Epidermal melanocyte (primary cell): ENCODE data around the gene BBS7.
A peak's percentile ranks its signal among the peaks of the same experiment; 100 is the strongest.

Experiments
- DNase-seq: peaks from one replicate; pipeline ENCODE4 v3.0.0; 2011; ENCODE audit warnings: low spot score; ENCODE audit not compliant: insufficient read length

BBS7 gene

DNA sequence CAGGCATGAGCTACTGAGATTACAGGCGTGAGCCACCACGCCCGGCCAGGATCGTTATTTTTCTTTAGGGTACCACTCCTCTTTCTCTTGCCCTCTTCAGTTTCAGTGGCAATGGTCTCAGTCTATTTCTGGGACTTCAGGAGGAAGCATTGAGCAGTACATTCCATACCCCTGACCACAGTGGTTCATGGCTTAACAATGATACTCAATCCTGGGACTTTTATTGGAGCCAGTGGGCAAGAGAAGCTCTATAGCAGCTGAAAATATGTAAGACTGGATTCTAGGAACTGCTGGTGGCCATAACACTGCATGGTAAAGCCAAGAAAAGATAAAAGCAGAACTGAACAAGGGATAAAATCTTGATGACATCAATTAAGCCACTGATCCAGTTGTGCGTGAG is 40.8 kb downstream of the BBS7 start:
- no peak for DNase-seq

GRCh38 chr4:121827853-121828252 is 42.4 kb downstream of the BBS7 start:
- no peak for DNase-seq

- DNase-seq: no peak
These were observed 45.3 kb downstream of the BBS7 start for GRCh38 chr4:121824950-121825349.

DNA sequence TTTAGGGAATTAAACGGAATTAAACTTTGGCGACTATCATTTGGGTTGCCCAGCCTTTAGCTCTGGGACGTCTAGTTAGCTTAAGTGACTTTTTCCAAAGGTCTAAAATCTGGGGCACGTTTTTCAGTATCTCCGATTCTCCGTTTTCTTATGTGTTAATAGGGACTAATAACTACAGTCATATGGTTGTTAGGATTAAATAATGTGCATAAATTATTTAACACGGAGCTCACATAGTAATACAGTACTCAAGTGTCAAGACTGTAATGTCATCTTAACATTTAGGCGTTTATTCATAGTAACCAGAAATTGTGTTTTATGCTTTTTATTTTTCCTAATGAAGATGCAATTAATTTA is 46.1 kb downstream of the BBS7 start:
- no peak for DNase-seq

DNA sequence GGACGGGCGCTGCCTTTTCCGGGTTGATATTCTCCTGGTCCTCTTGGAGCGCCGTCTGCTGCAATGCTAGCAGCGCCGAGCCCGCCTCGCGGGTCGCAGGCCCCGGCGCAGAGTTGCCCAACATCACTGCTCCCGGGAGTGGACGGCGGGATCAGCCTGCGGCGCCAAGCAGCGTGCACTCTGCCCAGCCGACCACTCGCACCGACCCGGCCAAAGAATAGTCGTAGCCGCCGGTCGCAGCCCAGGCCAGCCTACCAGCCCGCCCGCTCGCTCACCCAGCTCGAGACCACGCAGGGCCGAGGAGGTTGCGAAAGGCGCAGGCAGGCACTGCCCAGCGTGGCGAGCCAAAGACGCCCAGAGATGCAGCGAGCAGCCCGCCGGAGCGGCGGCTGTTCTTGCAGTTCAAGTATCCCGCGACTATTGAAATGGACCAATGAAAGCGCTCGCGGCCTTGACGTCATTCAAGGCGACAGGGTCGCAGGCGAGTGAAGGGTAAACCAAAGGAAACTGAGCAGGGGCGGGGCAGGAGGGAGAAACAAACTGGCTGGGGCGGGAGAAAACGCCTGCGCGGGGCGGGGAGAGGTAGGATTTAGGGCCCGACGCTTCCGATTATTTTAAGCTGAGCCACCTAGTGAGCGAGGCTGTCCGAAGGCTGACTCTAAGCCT is 46.6 kb downstream of the BBS7 start, which contains the start of gene CCNA2:
CCNA2 (minus strand) TSS at position 379 of the 666 bp plus-strand sequence; CDS start at position 124, 255 bp downstream.
- DNase-seq: peak; percentile 86

GRCh38 chr4:121822796-121823504 is 47.3 kb downstream of the BBS7 start:
- no peak for DNase-seq

DNA sequence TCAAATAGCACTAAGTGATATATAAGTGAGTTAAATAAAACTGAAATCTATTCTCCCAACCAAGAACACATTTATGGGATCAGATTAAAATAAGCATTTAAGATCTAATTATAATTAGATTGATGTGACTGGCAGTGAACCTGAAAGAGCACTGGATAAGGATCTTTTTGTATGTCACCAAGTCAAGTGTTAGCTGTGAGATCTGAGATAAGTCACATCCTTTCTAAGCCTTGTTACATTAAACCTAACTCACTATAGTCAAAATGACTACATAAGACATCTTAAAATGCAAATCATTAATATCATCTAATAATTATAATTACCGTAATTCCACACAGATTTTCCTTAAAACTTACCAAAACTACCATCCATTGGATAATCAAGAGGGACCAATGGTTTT is 48.2 kb downstream of the BBS7 start:
- DNase-seq: no peak

- no peak for DNase-seq
These were observed 50.9 kb downstream of the BBS7 start for GRCh38 chr4:121819216-121819965.

- DNase-seq: no peak
These were observed 52.1 kb downstream of the BBS7 start for GRCh38 chr4:121818215-121818614.

- no peak for DNase-seq
These were observed 52.6 kb downstream of the BBS7 start for GRCh38 chr4:121817701-121818100.

DNA sequence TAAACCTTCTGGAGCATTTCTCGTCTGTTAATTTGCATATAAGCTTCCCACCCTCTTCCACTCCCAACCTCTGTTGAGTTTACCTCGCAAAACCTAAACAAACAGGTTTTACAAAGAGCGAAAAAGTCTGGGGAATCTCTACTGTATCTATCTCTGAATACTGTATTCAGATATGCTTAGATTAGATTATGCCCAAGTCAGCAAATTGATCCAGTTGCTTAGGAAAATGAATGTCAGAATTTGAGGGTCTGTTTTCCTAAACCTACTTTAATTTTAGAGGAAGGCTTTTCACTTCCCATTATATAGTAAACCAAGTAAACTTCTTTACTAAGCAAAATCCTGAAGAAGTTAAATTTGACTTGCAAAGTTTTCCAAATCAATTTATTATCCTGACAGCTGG is 53.3 kb downstream of the BBS7 start:
- DNase-seq: no peak

- DNase-seq: no peak
These were observed 55.5 kb downstream of the BBS7 start for GRCh38 chr4:121814756-121815155.

- no peak for DNase-seq
These were observed 59.2 kb downstream of the BBS7 start for GRCh38 chr4:121811122-121811521.

GRCh38 chr4:121806411-121806810 is 63.9 kb downstream of the BBS7 start:
- no peak for DNase-seq

GRCh38 chr4:121801715-121802075 is 68.6 kb downstream of the BBS7 start:
- no peak for DNase-seq

DNA sequence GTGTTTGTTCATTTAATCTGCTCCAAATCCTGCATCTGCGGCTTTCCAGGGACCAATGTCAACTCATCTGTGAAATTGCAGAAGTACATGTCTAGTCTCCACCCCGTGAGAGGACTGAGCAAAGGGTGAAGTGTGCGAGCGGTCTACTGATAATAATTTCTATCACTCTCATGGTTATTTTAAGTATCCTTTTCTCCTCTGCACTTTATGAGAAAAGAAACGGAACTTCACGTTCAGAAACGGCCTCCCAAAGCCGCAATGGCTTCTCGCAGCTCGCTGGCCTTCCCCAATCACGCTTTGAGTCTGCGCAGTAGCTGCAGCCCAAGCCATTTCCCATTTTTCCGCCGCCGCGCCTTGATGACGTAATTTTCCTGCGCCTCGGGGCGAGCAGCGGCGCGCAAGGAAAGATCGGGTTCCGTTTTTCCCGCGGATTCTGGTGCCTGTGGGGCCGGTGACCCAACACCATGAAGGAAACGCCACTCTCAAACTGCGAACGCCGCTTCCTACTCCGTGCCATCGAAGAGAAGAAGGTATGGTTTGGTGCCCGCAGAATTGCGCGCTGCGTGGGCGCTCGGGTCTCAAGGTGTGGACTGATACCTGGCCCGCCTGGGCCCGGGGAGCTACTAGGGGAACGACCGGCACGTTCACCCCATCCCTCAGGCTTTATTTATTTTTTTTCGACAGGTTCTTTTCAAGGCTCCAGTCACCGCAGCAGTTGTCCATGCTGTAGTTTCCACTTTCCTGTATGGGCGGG is 69.1 kb downstream of the BBS7 start, which contains the start of gene EXOSC9:
EXOSC9 (plus strand) TSS at position 363 of the 754 bp plus-strand sequence; CDS start at position 465, 102 bp downstream.
- peak; percentile 55 for DNase-seq

DNA sequence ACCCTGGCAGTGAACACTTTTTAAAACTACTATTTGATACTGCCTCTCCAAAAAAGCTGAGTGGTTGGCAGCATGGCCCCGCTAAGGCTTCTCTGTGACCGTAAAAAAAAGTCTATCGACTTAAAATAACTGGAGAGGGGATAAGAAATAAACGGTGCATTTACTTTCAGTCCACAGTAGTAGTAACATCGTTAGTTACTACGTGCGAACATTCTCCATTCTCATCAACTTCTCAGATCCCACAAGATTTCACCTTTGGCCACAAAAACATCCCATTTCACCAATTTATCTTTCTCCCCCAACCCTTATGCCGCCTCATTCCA is 69.7 kb downstream of the BBS7 start:
- DNase-seq: no peak

DNA sequence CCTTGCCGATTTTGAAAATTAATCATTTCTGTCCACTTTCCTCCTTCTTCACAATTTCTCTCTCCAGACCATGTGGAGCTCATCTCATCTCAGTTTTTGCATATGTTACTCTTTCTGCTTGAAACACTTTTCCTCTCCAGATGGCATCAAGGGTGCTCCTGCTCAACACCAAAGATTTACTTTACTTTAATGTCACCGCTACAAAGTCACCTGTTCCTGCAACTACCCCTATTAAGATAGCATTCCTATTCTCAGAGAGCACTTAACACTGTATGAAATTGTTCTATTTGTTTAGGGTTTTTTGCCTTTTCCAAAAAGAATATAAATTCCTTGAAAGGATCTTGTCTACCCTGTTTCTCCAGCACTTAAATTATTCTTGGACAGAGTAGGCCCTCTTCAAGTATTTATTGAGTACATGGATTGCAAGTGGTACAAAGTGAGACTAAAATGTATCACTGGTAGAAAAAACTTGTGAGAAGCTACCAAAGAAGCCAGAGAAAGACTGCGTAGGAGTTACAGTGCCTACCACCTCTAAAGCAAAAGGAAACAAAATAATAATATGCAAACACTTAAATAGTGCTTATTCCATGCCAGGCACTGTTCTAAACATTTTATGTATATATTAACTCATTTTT is 70.3 kb downstream of the BBS7 start:
- no peak for DNase-seq

DNA sequence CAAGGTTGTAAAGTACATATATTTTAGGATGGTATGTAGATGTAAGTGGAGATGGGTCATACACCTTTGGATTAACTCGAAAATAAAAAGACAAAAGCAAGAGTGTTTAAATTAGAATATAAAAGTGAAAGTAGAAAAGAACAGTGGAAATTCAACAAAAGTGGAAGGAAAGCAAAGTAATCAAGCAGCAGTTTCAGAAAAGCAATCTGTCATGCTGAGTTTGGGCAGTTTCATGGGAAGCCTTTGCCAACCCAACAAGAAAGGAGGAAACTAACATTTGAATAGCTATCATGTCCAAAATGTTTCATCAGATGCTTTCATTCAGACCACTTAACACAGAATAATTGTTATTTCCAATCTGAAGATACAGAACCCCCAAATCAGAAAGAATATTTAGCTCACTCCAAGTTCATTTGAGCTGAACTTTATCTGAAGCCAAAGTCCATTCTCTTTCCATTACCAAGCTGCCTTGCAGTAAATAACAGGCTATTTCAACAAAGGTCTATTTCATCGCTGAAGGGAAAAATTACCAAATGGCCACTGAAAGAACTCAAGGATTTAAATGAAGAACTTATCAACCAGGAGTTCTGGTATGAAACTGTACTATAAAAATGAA is 71.0 kb downstream of the BBS7 start:
- no peak for DNase-seq

GRCh38 chr4:121796283-121796682 is 74.0 kb downstream of the BBS7 start:
- DNase-seq: no peak
